ENCODE data around the gene CIRBP.

CIRBP gene

DNA sequence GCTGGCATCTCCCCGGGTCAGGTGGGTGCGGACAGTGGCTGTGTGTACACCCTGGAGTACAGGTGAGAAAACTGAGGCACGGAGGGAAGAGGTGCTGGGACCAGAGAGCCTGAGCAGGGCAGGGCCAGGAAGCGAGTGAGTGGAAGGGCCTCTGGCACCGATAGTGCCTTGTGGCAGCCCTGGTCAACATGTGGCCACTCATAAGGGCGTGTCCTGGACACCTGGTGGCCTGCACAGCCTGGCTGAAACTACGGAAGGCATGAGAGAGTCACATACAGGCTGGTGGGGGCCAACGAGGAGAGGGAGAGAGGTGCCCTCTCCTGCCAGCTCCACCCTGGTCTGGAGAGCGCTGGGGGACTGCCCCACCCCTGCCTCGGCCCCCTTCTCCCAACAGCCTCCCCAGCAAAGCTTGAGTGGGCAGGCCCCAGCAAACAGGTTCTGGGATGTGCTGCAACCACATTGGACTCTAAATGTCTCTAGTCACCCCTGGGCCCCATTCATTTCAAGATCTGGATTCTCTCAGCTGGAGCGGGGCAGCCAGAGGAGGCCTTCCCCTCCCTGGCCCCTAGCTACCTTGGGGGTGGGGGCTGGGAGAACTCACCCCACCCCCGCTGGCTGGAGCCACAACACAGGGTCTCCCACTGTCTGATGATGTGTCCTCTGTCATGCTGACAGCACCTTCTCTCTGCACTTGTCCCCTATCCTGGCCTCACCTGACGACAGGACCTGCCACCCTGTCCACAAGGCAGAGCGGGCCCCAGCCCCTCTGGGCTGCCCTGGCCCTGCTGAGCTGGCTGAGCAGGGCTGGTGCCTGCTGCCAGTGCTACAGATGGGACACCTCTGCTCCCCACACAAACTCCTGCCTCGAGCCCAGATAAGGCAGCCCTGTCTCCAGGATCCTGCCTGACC, 37.1 kb upstream of the CIRBP start:
- DNase-seq = no peak

DNA sequence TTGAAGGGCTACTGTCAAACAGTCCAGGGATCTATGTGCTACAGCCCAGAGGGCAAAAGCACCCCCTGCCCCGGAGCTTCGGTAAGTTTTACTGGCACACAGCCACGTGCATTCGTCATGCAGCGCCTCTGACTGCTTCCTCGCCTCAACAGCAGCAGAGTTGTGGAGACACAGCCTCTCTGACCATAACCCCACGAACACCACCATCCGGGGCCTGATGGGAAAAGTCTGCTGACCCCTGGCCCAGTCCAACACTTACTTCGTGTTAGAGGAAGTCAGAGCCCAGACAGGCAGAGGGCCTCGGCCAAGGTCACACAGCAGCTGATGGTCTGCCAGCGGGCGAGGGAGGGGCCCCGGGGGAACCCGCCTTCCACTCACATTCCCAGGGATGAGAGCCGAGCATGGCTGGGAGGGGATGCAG, 36.5 kb upstream of the CIRBP start:
- DNase-seq = no peak

DNA sequence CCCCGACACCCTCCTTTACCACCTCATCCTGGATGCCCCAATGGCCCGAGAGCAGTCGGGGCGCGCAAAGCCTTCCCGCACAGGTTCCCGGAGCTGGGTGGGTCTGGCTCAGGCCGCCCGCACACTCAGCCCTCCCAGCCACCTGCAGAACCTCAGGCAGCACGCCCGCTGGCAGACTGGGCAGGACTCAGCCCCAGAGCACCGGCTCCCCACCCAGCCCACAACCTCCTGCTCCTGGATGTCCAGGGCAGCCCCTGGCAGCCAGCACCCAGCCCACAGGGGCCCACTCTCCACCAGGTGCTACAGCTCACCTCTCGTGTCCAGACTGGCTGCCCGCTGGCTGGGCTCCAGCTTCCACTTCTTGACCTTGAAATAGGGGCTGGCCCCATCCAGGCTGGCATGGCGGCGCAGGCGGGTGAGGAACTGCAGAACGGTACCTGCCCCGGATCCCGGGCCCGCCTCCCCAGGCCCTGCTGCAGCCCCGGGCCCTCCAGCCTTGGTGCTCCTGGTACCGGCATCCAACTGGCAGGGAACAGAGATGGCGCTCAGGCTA, 35.9 kb upstream of the CIRBP start:
- no peak for DNase-seq

DNA sequence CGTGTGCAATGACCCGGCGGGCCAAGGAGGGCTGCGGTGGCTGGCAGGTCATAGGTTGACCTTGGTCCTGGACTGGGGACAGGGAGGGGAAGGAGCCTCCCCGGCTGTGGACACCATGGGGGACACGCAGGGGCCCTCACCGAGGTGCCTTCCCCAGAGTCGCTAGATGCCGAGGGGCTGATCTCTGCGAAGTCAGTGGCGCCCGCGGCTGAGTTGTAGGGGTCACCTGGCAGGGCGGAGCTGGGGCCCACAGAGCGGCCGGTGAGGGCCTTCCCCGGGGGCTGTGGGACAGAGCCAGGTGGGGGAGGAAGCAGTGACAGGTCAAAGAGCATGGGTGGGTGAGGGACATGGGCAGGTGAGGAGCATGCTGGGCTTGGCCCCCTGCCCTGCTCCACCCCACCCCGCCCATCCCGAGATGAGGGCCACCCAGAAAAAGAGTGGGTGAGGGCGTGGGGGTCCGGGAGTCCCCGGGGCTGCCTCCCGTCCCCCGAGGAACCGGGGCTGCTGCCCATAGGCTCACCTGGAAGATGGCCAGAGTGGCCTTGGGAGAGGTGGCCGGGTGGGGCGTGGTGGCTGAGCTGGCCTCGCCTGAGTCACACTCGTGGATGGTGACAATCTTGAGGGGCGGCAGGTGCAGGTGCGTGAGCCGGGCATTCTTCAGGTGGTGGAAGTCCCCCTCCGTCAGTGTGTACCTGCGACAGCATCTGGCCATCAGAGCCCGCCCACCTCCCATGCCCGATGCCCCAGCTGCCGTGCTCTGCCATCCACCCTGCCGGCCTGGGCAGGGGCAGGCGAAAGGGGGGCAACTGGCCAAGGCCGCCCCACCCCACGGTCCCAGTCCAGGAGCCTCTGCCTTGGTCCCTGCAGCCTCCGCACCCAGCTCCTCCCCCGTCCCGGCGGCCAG, 34.8 kb upstream of the CIRBP start:
- DNase-seq = no peak

DNA sequence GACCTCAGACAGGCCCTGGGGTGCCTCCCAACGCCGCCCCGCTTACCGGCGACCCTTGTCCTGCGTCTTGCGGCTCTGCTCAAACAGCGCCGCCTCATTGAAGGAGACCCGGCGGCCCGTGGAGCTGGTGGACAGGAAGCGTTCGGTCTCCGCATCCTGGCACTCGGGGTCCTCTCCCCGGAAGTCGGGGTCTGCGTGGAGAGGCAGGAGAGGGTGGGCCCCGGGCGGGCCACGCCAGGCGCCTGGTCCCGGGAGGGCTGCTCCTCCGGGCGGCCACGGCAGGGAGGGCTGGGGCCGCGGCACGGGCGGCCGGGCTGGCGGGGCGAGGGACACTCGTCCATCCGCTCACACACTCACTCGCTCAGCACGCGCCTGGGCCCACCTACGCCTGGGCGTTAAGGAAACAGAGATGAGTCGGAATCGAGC, 34.2 kb upstream of the CIRBP start:
- DNase-seq = no peak

DNA sequence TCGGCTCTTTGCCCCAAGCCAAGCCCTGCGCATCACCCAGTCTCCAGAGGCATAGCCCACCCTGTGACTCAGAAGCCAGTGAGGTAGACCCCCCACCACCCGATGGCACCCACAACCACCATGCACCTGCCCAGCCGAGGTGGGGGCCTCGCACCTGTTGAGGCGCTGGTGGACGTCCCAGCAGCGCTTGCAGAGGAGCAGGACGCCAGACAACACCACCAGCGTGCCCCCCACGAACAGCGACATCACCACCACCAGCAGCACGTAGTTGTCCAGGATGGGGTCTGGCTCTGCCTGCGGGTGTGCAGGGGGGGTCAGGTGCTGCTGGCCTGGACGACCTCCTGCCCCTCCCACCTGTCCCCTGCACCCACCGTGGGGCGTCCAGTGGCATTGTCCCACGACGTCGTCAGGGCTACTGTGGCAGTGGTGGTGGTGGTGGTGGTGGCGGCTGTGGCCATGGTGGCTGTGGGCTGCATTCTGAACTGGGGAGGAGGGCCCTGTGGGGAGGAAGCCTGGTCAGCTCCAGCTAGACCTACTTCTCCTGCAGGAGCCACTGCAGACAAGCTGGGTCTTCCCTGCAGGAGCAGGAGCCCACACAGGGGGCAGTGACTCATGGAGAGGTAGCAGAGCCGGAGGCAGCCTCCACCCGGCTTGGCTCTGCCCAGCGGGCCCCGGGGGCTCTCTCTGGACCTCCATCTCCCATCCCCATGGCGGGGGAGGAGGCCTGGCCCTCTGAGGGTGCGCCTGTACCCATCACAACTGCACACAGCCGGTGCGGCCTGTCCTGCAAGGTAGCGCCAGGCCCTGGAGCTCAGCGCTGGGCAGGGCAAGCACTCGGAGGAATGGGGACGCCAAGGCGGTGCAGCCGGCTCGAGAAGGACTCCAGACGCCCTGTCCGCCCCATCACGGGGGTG, 33.2 kb upstream of the CIRBP start:
- DNase-seq = no peak

DNA sequence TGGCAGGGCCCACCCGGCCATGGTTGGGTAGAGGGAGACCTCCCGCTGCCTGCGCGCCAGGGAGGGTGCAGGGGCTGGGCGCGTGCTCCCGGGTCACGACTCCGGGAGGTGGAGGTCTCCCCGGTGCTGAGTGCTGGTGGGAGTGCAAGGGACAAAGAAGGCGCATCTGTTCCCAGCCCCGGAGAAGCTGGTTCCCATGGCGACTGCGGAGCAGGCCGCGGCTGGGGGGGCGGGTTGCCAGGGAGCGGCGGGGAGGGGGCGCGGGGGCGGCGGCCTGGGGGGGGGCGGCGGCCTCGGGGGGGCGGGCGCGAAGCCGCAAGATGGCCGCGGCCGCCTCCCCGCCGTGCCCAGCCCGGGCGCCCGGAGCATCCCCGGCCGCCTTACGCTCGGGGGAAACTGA, 32.6 kb upstream of the CIRBP start:
- DNase-seq = no peak

DNA sequence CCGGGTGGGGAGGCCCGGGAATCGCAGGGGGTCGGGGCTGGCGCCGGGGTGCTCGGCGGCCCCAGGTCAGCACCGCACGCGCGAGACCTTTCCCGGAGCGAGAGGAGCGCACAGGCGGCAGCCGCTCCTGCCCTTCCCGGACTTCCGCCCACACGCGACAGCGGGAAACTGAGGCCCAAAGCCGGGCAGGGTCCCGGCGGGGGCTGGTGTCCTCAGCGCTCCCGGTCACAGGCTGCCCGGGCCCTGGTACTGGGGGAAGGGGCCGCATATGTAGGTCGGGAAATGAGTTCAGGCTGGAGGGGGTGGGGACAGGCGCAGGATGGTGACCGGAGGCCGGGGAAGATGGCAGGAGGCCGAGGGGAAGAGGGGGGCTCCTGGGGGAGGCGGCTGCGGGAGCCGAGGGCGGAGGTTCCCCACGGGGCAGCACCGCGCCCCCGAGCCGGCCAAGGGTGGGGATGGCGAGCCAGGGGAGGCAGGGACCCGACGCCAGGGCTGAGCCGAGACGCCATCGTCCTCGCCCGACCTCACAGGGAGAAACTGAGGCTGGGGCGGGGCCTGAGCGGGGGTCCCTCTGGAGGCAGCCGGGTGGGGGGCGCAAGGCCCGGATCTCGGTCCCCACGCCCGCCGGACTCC, 32.0 kb upstream of the CIRBP start:
- no peak for DNase-seq

DNA sequence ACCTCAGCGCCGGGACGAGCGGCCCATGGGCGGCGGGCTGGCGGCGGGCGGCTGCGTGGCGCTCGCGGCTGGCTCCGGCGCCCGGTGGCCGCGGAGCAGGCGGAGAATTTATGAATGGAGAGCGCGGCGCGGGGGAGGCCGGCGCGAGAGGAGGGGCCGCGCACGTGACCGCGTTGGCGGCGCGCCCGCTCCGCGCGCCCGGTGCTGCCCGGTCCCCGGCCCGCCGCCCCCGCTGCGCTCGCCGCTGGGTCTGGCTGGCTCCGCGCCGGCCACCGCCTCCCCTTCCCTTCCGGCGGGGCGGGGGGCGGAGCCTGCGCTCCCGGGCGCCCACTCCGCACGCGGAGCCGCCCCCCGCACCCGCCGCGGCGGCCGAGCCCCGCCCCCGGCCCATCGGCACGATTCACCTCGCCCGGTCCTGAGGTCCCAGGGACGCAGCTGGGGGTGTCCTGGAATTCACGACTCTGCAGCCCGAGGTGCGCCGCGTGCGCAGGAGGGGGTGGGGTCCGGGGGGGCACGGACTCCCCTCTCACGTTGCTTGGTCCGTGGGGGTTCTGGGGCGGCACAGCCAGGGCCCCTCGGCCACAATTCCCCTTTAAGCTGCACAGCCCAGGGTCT, 31.3 kb upstream of the CIRBP start, which contains the start of gene CBARP:
TSS of gene CBARP (minus strand) at position 252 of the 615 bp plus-strand sequence. CDS start 1,905 bp downstream, outside the sequence.
- no peak for DNase-seq

DNA sequence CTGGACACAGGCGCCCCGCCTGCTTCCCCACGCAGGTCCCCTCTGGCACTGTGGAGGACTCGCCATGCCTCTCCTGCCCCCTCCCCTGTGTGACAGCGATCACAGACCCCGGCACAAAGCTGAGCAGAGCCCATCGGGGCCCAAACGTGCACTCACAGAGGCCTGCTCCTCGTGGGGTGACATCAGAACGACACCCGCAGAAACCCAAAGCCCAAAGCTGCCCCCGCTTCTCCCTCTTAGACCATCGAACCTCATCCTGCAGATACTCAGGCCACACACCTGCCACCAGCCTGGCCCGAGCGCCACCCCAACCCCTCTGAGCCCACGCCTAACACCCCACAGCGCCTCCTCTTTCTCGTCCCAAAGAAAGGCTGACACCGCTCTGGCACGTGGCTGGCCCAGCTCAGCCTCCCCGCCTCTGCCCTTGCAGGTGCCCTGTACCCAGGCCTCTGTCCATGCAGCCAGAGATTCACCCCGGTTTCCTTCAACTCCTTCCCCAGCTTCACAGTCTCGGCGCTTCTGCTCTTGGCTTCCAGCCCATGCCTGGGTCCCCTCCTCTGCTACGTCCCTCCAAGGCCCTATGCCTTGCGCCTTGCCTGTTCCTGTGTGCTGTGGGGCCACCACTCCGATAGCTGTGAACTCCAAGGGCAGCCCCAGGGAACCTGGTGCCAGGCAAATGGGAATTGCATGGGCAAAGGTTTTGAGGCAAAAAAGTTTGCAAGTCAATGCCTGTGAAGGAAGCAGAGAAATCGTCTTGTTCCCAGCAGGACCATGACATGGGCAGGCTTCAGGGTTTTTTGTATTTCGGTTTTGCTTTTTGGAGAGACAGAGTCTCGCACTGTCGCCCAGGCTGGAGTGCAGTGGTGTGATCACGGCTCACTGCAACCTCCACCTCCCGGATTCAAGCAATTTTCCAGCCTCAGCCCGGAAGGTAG, 30.5 kb upstream of the CIRBP start:
- DNase-seq = no peak

DNA sequence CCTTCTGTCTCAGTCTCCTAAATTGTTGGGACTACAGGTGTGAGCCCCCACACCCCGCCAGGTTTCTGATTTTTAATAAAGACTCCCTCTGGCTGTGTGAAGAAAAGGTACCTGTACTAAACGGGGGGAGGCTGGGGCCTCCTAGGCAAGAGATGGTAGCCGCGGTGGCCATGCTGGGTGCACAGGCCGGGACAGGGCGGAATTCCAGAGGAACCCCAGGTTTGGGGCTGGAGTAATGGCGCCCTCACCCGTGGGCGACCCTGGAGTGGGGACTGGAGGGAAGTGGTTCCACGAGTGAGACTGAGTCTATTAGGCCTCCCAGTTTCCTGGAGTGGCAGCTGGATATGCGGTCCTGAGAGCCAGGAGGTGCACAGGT, 29.7 kb upstream of the CIRBP start:
- DNase-seq = no peak

DNA sequence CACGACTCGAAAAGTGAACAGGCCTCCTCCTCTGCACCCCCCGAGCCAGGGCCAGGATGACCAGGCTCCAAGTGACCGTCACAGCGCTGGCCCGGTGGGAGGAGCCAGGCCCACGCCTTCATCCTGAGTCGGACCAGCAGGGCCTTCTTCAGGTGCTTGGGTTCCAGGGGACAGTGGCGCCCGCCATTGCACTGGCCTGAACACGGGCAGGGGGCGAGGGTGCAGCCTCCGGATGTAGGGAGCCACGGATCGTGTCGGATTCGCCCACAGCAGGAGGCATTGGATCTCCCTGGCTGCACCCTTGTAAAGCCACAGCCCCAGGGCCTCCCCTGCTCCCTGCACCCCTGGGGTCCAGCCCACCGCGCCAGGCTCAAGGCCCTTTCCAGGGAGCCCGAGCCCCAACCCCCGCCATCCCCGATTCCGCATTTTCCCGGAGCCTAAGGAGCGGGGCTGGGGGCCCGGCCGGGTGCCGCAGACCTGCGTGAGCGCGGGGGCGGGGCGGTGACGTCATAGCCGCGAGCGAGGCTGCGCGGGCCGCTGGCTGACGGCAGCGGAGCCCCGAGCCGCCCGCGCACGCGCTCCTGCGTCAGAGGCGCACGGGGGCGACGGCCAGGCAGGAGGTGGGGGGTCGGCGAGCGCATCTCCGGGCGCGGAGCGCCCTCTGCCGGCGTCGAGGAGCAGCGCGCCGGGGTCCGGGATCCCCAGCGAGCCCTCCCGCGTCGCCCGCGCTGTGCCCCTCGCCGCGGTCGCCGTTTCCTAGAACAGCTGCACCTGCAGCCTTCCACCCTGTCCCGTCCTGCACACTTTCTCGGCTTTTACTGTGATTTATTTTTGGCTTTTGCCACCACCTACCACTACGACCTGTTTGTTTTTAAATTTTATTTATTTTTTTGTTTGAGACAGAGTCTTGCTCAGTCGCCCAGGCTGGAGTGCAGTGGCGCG, 29.1 kb upstream of the CIRBP start:
- peak; percentile 92 for DNase-seq

DNA sequence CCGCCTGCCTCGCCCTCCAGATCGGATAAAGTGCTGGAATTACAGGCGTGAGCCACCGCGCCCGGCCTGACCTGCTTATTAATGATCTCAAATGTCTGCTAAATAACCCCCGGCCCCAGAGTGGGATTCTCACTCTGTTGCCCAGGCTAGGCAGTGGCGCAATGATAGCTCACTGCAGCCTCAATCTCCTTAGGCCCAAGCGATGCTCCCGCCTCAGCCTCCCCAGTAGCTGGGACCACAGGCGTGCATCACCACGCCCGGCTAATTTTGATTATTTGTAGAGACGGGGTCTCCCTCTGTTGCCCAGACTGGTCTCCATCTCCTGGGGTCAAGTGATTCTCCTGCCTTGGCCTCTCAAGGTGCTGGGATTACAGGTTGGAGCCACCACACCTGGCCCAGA, 28.2 kb upstream of the CIRBP start:
- no peak for DNase-seq

DNA sequence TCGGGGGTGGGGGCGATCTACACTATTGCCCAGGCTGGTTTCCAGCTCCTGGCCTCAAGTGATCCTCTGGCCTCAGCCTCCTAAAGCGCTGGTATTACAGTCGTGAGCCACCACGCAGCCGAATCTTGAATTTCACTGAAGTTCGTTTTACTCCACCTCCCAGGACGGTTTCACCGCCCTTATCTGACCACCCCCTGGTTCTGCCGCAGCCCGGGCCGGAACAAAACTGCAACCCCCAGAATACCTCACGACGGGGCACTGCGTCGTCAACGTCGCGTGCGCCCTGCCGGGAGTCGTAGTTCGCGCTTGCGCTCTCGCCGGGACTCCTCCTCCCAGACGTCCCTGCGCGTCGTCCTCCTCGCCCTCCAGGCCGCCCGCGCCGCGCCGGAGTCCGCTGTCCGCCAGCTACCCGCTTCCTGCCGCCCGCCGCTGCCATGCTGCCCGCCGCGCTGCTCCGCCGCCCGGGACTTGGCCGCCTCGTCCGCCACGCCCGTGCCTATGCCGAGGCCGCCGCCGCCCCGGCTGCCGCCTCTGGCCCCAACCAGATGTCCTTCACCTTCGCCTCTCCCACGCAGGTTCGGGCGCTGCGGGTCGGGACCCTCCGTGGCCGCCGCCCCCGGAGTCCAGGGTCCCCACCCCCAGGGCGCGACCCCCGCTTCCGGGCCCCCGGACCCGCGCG, 27.6 kb upstream of the CIRBP start, which contains the start of gene ATP5F1D:
TSS of gene ATP5F1D (plus strand) at position 335 of the 679 bp plus-strand sequence. CDS start at position 435, 100 bp downstream.
- DNase-seq = peak; percentile 93

DNA sequence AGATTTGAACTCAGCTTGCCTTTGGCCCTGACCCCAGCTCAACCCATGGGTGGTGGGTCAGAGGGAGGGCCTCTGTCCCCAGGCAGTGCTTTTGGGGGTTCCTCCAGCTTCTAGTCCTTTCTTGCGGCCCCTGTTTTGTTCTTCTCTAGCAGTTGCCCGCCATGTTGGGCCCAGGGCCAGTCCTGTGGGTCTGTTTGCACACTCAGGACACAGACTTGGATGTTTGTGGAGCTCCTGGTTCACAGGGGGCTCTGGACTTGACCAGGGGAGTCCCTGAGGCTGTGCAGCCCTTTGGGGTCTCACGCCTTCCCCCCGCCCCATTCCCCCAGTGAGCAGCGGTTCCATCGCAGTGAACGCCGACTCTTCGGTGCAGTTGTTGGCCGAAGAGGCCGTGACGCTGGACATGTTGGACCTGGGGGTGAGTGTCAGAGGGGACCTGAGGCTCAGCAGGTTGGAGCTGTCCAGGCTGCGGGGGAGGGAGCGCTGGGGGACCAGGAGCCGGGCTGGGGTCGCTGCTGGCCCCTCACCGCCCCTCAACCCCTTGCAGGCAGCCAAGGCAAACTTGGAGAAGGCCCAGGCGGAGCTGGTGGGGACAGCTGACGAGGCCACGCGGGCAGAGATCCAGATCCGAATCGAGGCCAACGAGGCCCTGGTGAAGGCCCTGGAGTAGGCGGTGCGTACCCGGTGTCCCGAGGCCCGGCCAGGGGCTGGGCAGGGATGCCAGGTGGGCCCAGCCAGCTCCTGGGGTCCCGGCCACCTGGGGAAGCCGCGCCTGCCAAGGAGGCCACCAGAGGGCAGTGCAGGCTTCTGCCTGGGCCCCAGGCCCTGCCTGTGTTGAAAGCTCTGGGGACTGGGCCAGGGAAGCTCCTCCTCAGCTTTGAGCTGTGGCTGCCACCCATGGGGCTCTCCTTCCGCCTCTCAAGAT, 25.1 kb upstream of the CIRBP start:
- peak; percentile 69 for DNase-seq

DNA sequence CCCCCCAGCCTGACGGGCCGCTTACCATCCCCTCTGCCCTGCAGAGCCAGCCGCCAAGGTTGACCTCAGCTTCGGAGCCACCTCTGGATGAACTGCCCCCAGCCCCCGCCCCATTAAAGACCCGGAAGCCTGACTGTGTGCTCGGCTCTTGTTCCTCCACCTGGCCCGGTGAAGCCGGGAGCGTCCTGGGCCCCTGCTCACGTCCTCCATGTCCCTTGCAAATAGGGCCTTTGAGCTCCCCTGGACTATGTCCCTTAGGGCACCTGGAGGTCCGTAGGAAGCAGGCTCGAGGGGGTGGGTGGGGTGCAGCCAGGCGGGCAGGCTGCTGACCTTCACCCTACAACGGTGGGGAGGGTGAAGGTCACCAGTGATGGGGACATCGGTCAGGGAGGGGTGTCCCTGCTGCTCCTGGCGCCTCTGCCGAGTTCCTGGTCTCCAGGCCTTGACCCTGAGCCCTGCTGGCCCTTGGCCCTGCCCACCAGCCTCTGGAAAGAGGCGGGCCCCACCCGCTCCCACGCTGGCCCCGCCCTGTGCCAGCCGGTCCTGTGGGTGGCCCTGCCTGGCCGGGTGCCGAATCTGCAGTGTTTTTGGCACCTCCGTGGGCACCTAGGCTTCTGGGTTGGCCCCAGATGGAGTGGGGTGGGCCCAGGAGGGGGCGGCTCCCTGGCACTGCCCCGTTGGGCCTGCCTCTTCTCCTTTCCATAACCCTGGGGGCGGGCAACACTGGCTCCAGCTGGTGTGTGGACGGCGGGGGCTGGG, 24.3 kb upstream of the CIRBP start:
- no peak for DNase-seq

All from NK-92 treated with Interleukin-12 subunit alpha and Interleukin-12 subunit beta, amount 100 ng/mL, for 24 hours (cell line).